Measurements from ENCODE around the gene FMC1.

The FMC1 gene

DNA sequence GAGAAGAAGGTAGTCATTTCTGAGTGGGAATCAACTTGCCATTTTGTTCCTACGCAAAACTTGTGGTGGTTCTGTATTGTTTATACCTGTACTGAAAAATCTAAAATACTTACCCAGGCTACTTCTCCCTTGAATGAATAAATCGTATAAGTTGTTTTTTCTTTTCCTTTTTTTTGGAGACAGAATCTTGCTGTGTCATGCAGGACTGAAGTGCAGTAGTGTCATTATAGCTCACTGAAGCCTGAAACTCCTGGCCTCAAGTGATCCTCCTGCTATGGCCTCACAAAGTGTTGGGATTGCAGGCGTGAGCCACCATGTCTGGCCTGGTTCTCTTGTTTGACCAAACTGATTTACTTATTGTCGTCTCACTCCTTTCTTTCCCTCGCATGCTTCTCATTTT lies 46.5 kb downstream of the FMC1 start:
- no peak for DNase-seq

DNA sequence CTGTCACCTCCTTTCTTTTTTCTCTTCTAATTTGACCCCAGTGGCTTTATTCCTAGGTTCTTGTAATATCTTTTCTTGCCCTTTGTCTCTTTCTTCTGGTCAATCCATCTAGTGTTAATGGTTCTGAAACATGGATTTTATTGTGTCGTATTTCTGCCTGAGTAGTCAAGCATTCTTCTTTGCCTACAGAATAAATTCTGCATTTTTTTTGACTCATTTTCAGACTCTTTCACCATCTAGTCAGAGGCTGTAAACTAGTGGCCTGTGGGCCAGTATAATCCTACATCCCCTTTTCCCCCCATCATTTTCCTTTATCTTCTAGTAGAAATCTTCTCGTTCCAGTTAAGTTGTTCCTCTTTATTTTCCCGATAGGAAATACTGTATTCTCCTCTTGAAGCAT lies 48.0 kb downstream of the FMC1 start:
- no peak for DNase-seq

DNA sequence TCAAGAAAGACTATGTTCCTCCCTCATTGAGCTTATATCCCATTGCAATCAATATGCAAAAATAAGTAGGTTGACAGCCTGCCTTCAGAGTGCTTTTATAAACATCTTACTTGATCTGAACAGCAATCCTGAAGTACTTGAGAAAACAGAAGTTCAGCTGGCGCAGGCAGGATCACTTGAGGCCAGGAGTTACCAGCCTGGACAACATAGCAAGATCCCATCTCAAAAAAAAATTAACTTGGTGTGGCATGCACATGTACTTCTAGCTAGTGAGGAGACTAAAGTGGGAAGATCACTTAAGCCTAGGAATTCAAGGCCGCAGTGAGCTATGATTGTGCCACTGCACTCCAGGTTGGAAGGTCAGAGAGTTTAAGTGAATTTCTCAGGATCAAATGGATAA lies 48.6 kb downstream of the FMC1 start:
- DNase-seq, result no peak

DNA sequence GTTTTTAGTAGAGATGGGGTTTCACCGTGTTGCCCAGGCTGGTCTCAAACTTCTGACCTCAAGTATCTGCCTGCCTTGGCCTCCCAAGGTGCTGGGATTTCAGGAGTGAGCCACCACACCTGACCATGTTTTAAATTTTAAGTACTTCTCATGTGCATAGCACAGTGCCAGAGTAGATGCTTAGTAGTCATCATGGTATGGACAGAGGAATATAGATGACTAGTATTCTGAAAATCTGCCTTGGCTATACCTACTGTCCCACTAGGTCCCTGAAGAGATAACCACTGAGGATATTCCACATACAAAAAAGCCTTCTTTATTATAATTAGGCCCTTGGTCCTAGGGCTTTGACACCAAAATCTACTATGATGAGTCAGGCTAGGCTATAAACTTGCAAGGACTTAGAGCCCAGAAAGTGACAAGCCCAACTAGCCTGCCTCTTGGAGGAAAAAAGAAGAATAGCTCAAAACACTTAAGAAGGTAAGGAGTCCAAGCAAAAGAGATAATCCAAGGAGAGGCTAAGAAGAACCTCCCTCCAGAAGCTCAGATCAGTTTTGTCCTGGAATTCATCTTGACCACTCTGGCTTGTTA lies 52.6 kb downstream of the FMC1 start:
- no peak for DNase-seq

DNA sequence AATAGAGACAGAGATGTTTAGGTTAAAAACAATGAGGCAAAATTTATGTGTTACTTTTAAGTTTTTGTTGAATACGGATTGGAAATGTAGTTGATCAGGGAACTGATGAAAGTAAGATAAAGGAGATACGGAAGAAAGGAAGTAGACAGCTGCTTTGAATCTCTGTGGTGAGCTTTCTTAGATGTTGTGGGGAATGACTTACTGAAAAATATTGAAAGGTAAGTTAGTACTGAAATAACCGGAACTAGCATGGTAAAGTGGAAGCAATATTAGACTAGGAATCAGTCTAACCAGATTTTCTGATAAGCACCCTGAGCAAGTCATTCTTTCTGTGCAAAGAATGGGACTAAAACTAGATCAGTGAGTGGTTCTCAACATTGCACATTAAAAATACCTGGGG lies 53.4 kb downstream of the FMC1 start:
- no peak for DNase-seq
